ENCODE results near the gene CANT1. TPM values are rescaled to one million over a fixed set of nuclear protein-coding genes. Genes with fewer than 3 reads are reported as not detected.

The CANT1 gene
- total RNA-seq, 1 experiment from 2014 or later = 34.1 TPM

DNA sequence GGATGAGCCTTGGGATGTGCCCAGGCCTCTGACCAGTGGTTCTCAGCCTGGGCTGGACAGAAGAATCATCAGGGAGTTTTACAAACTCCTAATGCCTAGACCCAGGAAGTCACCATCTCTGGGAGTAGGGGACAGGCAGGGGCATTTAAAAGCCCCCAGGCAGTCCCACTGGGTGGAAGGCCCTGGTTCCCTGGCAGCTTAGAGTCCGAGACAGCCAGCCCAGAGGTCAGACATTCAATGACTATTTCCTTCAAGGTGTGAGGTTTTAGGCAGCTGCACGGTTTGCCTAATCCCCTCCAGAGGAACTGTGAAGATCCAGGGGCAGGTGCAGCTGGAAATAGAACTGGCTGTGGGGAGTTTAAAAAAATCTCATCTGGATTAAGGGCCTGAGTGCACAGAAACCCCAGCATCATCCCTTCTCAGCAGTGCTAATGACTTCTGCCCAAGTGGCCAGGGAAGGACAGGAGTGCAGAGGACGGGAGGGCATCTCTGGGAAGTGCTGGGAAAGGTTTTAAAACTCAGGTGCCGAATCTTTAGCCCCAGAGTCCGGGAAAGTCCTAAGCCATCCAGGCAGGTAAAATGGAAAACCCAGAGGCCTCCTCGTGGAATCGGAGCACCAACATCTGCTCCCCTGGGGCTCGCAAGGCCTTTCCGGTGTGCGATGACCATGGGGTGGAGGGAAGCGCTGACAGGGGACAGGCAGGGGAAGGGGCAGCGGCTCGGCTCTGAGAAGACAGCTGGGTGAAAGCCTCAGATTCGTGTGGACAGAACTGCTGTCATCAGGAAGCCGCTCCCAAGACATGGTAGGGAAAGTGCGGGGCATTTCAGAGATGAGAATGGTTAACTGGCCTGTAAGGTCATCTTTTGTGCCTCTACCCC lies 28.3 kb downstream of the CANT1 start:
- POLR2A ChIA-PET = no interaction called here
- Mint-ChIP-seq H3K27ac (no peak overlapping the region), H3K27me3 (ENCODE audit: low read depth) (no peaks in the 10 kb centered on the region), H3K36me3 (no peaks in the 10 kb centered on the region), H3K4me3 (no peak overlapping the region), H3K4me1 (peaks cover 13% of the 10 kb centered on the region), H3K9me3 (no peaks in the 10 kb centered on the region)
- no peak for DNase-seq (ENCODE audit: low spot score)
- CTCF ChIA-PET = interaction anchor here (1.2 to 2.2 kb wide), 3 partner anchors 10 to 129 kb away, joined by 6 to 8 read pairs (median 7); no protein-coding TSS in a partner anchor
- no peak for ATAC-seq
- TF ChIP-seq FOXJ3 (CRISPR knock-in tag; IDR thresholded peaks at IDR 0.05; ENCODE audit: borderline replicate concordance) = no peak

DNA sequence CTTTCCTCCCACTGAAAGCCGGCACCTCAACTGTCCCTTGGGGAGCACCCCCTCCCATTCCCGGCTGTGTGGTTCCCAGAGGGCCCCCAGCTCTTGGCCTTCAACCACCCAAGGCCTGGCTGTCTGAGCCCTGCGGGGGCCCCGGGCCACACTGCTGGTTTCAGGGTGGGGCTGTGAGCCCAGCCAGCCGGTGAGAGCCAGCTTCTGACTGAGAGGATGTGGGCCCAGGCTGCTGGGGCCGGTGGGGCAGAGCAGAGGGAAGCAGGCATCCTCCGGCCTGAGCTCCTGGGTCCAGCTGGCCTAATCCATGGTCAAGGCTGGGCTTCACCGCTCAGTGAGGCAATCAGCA lies 29.0 kb downstream of the CANT1 start:
- Mint-ChIP-seq H3K27me3 (ENCODE audit: low read depth) (no peaks in the 10 kb centered on the region), H3K36me3 (no peaks in the 10 kb centered on the region), H3K27ac (no peak overlapping the region), H3K4me3 (no peak overlapping the region), H3K9me3 (no peaks in the 10 kb centered on the region), H3K4me1 (peaks cover 10% of the 10 kb centered on the region)
- no peak for ATAC-seq
- no peak for TF ChIP-seq NFYB (CRISPR knock-in tag; conservative IDR thresholded peaks at IDR 0.05; ENCODE audit: low read depth)
- no peak for TF ChIP-seq ATF6 (CRISPR knock-in tag; IDR thresholded peaks at IDR 0.05)
- no peak for TF ChIP-seq FOXJ3 (CRISPR knock-in tag; IDR thresholded peaks at IDR 0.05; ENCODE audit: borderline replicate concordance)
- no peak for DNase-seq (ENCODE audit: low spot score)
- POLR2A ChIA-PET = no interaction called here
- CTCF ChIA-PET = interaction anchor here (1.0 to 2.2 kb wide), 5 partner anchors 10 to 128 kb away, joined by 4 to 8 read pairs (median 6); no protein-coding TSS in a partner anchor

DNA sequence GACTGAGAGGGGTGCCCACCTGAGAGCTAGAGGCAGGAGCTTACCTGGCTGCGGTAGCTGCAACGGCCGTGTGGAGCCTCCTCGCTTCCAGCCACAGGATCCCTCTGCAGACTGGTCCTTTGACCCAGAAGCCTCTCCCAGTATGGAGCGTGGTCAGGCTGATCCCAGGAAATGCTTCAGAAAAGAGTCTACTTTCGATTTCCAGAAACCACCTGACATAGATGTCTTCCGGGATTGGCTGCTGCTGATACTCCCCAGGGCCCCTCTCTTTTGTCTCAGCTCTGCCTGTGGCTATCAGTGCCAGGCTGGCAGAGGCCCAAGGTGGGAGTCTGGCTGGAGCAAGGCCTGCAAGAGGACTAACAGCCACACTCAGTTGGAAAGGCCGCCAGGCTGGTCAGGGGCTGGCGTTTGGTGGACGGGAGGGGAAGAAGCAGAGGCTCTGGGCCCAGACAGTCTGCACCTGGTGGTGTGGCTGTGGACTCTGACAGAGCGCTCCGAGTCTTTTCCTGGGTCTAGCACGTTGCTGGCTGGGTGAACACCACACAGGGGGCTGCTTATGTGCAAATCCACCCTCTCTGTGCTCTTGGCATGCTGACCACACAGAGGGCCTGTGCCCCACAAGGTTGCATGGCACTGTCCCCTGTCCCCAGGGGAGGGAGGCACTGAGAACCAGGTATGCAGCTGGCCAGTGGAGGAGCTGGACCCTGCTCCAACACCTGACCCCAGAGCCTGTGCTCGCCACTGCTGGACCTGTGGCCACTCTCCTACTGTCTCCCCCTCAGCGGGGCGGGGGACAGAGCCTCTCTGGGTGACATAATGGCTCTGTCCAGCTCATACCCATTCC lies 29.6 kb downstream of the CANT1 start, which contains the start of gene LGALS3BP:
LGALS3BP (minus strand) TSS at position 144 of the 844 bp plus-strand sequence. CDS start 2,732 bp downstream, outside the sequence.
- CTCF ChIA-PET = interaction anchor here (0.5 to 2.2 kb wide), 9 partner anchors 9 to 127 kb away, joined by 3 to 8 read pairs (median 4); no protein-coding TSS in a partner anchor
- H3K27me3 Mint-ChIP-seq (ENCODE audit: low read depth) = no peaks in the 10 kb centered on the region
- H3K4me3 Mint-ChIP-seq = peak within 1 kb of the TSS; percentile 48
- peaks cover 15% of the 10 kb centered on the region for H3K4me1 Mint-ChIP-seq
- H3K9me3 Mint-ChIP-seq = no peaks in the 10 kb centered on the region
- DNase-seq (ENCODE audit: low spot score) (peak; percentile 49), ATAC-seq (peak; percentile 76)
- POLR2A ChIA-PET = no interaction called here
- H3K27ac Mint-ChIP-seq = no peak within 1 kb of the TSS
- no peaks in the 10 kb centered on the region for H3K36me3 Mint-ChIP-seq
- peak; percentile 59; the same call in 1 of the 2 replicates for TF ChIP-seq USF1 (CRISPR knock-in tag; IDR thresholded peaks at IDR 0.05)
- TF ChIP-seq TP53 (CRISPR knock-in tag; IDR thresholded peaks at IDR 0.05) = peak; percentile 24; the same call in 1 of the 2 replicates
- TF ChIP-seq GABPB1 (CRISPR knock-in tag; IDR thresholded peaks at IDR 0.05) = peak; percentile 55; the same call in 1 of the 2 replicates
- TF ChIP-seq ZBTB43 (CRISPR knock-in tag; IDR thresholded peaks at IDR 0.05) = no peak
- peak; percentile 75 for TF ChIP-seq USF2 (CRISPR knock-in tag; IDR thresholded peaks at IDR 0.05)
- TF ChIP-seq, protein P1, sequence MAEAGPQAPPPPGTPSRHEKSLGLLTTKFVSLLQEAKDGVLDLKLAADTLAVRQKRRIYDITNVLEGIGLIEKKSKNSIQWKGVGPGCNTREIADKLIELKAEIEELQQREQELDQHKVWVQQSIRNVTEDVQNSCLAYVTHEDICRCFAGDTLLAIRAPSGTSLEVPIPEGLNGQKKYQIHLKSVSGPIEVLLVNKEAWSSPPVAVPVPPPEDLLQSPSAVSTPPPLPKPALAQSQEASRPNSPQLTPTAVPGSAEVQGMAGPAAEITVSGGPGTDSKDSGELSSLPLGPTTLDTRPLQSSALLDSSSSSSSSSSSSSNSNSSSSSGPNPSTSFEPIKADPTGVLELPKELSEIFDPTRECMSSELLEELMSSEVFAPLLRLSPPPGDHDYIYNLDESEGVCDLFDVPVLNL (CRISPR knock-in tag; IDR thresholded peaks at IDR 0.05; ENCODE audit: borderline replicate concordance, low read depth) = no peak
- TF ChIP-seq, protein P2, sequence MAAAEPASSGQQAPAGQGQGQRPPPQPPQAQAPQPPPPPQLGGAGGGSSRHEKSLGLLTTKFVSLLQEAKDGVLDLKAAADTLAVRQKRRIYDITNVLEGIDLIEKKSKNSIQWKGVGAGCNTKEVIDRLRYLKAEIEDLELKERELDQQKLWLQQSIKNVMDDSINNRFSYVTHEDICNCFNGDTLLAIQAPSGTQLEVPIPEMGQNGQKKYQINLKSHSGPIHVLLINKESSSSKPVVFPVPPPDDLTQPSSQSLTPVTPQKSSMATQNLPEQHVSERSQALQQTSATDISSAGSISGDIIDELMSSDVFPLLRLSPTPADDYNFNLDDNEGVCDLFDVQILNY (CRISPR knock-in tag; IDR thresholded peaks at IDR 0.05) = no peak
- TF ChIP-seq FOXP1 (CRISPR knock-in tag; IDR thresholded peaks at IDR 0.05; ENCODE audit: borderline replicate concordance) = peak; percentile 59; the same call in 1 of the 2 replicates
